NCI-H2171 (cell line): ENCODE measurements around the gene CD72.

ENCODE experiments used
- DNase-seq: peaks from one replicate; lab custom pipeline; 2025; lab: John Stamatoyannopoulos, UW

The CD72 gene

GRCh38 chr9:35618325-35618727, at the start of gene CD72:
Gene CD72, minus strand, starts transcription at chr9:35618413. Its CDS starts 110 bp downstream, at chr9:35618303.
- DNase-seq, result no peak

- DNase-seq, result no peak
Observed at GRCh38 chr9:35667939-35668338, 49.7 kb upstream of the CD72 start.

- DNase-seq, result no peak
Observed at GRCh38 chr9:35666549-35666948, 48.3 kb upstream of the CD72 start.

- no peak for DNase-seq
Observed at GRCh38 chr9:35666045-35666444, 47.8 kb upstream of the CD72 start.

GRCh38 chr9:35665471-35665818, 47.2 kb upstream of the CD72 start:
- DNase-seq, result no peak

GRCh38 chr9:35664531-35665470, 46.6 kb upstream of the CD72 start, which contains the start of gene ARHGEF39:
Gene ARHGEF39, minus strand, starts transcription at chr9:35665195. Its CDS starts 26 bp downstream, at chr9:35665169.
- no peak for DNase-seq

GRCh38 chr9:35662437-35662836, 44.2 kb upstream of the CD72 start:
- DNase-seq, result no peak

- no peak for DNase-seq
Observed at GRCh38 chr9:35661756-35662350, 43.6 kb upstream of the CD72 start.

GRCh38 chr9:35660966-35661415, 42.8 kb upstream of the CD72 start:
- no peak for DNase-seq

GRCh38 chr9:35659340-35659739, 41.1 kb upstream of the CD72 start:
- DNase-seq, result no peak

GRCh38 chr9:35658968-35659220, 40.7 kb upstream of the CD72 start:
- no peak for DNase-seq

GRCh38 chr9:35658137-35658967, 40.1 kb upstream of the CD72 start, which contains the start of gene CCDC107:
Gene CCDC107, plus strand, starts transcription at chr9:35658292. Its CDS starts 88 bp downstream, at chr9:35658380.
- peak; percentile 53 for DNase-seq

GRCh38 chr9:35657546-35658136, 39.4 kb upstream of the CD72 start, which contains the start of gene RMRP:
Gene RMRP, minus strand, starts transcription at chr9:35658019.
- peak; percentile 80 for DNase-seq

GRCh38 chr9:35656831-35657545, 38.8 kb upstream of the CD72 start:
- no peak for DNase-seq

GRCh38 chr9:35656348-35656747, 38.1 kb upstream of the CD72 start:
- DNase-seq, result no peak

- no peak for DNase-seq
Observed at GRCh38 chr9:35653611-35654010, 35.4 kb upstream of the CD72 start.

GRCh38 chr9:35652829-35653209, 34.6 kb upstream of the CD72 start:
- no peak for DNase-seq

GRCh38 chr9:35651956-35652828, 34.0 kb upstream of the CD72 start:
- DNase-seq, result no peak

GRCh38 chr9:35650341-35651158, 32.3 kb upstream of the CD72 start, which contains the start of gene SIT1:
Gene SIT1, minus strand, starts transcription at chr9:35650931. Its CDS starts 78 bp downstream, at chr9:35650853.
- no peak for DNase-seq
